ENCODE measurements around the gene LDLRAD4. TPM values are rescaled to one million over a fixed set of nuclear protein-coding genes. Genes with fewer than 3 reads are reported as not detected.

LDLRAD4 gene
- polyA plus RNA-seq, 1 donor = 9.1 TPM

DNA sequence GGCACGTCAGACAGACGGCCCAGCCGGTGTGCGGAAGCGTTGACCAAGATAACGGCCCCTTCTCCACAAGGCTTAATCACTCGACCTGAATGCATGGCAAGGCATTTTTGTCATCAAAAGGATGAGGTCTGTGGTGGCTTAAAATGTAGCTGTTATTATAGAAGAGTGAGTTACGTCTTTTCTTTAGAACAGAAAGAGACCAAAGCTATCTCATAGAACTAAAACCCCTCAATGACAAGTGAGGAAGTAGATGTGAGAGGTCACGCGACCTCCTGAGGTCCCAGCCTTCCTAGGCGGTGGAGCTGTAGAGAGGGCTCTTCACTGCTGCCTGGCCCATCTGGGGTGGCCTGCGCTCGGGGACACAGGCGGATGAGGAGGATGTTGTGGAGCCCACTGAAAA, 75.7 kb downstream of the LDLRAD4 start:
- 100% methylated on average over 1 of the region's 14 CpGs for WGBS (ENCODE audit: insufficient coverage, low lambda C conversion rate)
- Histone ChIP-seq H3K27me3 (ENCODE audit: control insufficient read depth, insufficient read depth, low read length) (no peaks in the 10 kb centered on the region), H3K4me3 (ENCODE audit: low read length) (no peak overlapping the region), H3K27ac (ENCODE audit: low read length) (no peak overlapping the region), H3K9me3 (ENCODE audit: control insufficient read depth, low read depth, low read length) (no peaks in the 10 kb centered on the region), H3K36me3 (ENCODE audit: control insufficient read depth, insufficient read depth, low read length) (no peaks in the 10 kb centered on the region), H3K4me1 (ENCODE audit: control insufficient read depth, insufficient read depth, low read length) (no peaks in the 10 kb centered on the region)
- DNase-seq = no peak

GRCh38 chr18:13295894-13296293, 77.3 kb downstream of the LDLRAD4 start:
- Histone ChIP-seq H3K27me3 (ENCODE audit: control insufficient read depth, insufficient read depth, low read length) (no peaks in the 10 kb centered on the region), H3K36me3 (ENCODE audit: control insufficient read depth, insufficient read depth, low read length) (no peaks in the 10 kb centered on the region), H3K9me3 (ENCODE audit: control insufficient read depth, low read depth, low read length) (no peaks in the 10 kb centered on the region), H3K4me3 (ENCODE audit: low read length) (no peak overlapping the region), H3K4me1 (ENCODE audit: control insufficient read depth, insufficient read depth, low read length) (no peaks in the 10 kb centered on the region), H3K27ac (ENCODE audit: low read length) (no peak overlapping the region)
- no peak for DNase-seq
- WGBS (ENCODE audit: insufficient coverage, low lambda C conversion rate) = no CpG with 5 or more reads among the region's 16 CpGs

GRCh38 chr18:13296867-13297574, 78.5 kb downstream of the LDLRAD4 start:
- DNase-seq = no peak
- no peaks in the 10 kb centered on the region for H3K4me1 ChIP-seq (ENCODE audit: control insufficient read depth, insufficient read depth, low read length)
- no peaks in the 10 kb centered on the region for H3K36me3 ChIP-seq (ENCODE audit: control insufficient read depth, insufficient read depth, low read length)
- no peaks in the 10 kb centered on the region for H3K9me3 ChIP-seq (ENCODE audit: control insufficient read depth, low read depth, low read length)
- H3K27ac ChIP-seq (ENCODE audit: low read length) = no peak overlapping the region
- WGBS (ENCODE audit: insufficient coverage, low lambda C conversion rate) = no CpG with 5 or more reads among the region's 15 CpGs
- no peaks in the 10 kb centered on the region for H3K27me3 ChIP-seq (ENCODE audit: control insufficient read depth, insufficient read depth, low read length)
- H3K4me3 ChIP-seq (ENCODE audit: low read length) = no peak overlapping the region

DNA sequence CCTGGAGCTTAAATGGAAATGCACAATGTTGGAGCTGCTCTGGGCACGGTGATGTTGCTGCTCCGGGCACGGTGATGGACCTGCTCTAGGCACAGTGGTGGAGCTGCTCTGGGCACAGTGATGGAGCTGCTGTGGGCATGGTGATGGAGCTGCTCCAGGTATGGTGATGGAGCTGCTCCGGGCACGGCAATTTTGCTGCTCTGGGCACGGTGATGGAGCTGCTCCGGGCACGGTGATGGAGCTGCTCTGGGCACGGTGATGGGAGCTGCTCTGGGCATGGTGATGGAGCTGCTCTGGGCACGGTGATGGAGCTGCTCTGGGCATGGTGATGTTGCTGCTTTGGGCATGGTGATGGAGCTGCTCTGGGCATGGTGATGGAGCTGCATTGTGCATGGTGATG, 79.7 kb downstream of the LDLRAD4 start:
- no peak for DNase-seq
- Histone ChIP-seq H3K4me3 (ENCODE audit: low read length) (no peak overlapping the region), H3K36me3 (ENCODE audit: control insufficient read depth, insufficient read depth, low read length) (no peaks in the 10 kb centered on the region), H3K4me1 (ENCODE audit: control insufficient read depth, insufficient read depth, low read length) (no peaks in the 10 kb centered on the region), H3K27ac (ENCODE audit: low read length) (no peak overlapping the region), H3K9me3 (ENCODE audit: control insufficient read depth, low read depth, low read length) (no peaks in the 10 kb centered on the region), H3K27me3 (ENCODE audit: control insufficient read depth, insufficient read depth, low read length) (no peaks in the 10 kb centered on the region)
- no CpG with 5 or more reads among the region's 10 CpGs for WGBS (ENCODE audit: insufficient coverage, low lambda C conversion rate)

DNA sequence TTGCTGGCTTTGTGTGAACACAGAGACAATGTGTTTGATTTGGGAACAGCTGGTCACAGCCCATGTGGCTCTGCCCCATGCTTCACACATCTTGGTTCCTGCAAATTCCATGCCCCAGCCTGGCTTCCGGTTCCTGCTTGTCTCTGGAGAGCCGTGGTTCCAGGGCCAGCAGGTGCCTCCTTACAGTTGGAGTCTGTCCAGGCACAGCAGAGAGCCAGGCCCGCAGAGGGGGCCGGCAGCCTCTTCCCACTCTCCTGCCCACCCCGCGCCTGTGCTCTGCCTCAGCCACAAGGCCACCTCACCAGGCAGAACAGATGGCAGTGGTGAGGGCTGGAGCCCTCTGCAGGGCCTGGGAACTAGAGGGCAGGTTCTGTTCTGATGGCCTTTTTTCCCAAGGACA, 81.5 kb downstream of the LDLRAD4 start:
- Histone ChIP-seq H3K27me3 (ENCODE audit: control insufficient read depth, insufficient read depth, low read length) (no peaks in the 10 kb centered on the region), H3K36me3 (ENCODE audit: control insufficient read depth, insufficient read depth, low read length) (no peaks in the 10 kb centered on the region), H3K4me1 (ENCODE audit: control insufficient read depth, insufficient read depth, low read length) (no peaks in the 10 kb centered on the region), H3K4me3 (ENCODE audit: low read length) (no peak overlapping the region), H3K9me3 (ENCODE audit: control insufficient read depth, low read depth, low read length) (no peaks in the 10 kb centered on the region), H3K27ac (ENCODE audit: low read length) (no peak overlapping the region)
- DNase-seq = no peak
- no CpG with 5 or more reads among the region's 6 CpGs for WGBS (ENCODE audit: insufficient coverage, low lambda C conversion rate)

GRCh38 chr18:13300796-13301195, 82.2 kb downstream of the LDLRAD4 start:
- Histone ChIP-seq H3K9me3 (ENCODE audit: control insufficient read depth, low read depth, low read length) (no peaks in the 10 kb centered on the region), H3K36me3 (ENCODE audit: control insufficient read depth, insufficient read depth, low read length) (no peaks in the 10 kb centered on the region), H3K27ac (ENCODE audit: low read length) (no peak overlapping the region), H3K4me1 (ENCODE audit: control insufficient read depth, insufficient read depth, low read length) (no peaks in the 10 kb centered on the region), H3K4me3 (ENCODE audit: low read length) (no peak overlapping the region), H3K27me3 (ENCODE audit: control insufficient read depth, insufficient read depth, low read length) (no peaks in the 10 kb centered on the region)
- no peak for DNase-seq
- WGBS (ENCODE audit: insufficient coverage, low lambda C conversion rate) = no CpG with 5 or more reads among the region's 17 CpGs

- Histone ChIP-seq H3K4me3 (ENCODE audit: low read length) (no peak overlapping the region), H3K9me3 (ENCODE audit: control insufficient read depth, low read depth, low read length) (no peaks in the 10 kb centered on the region), H3K27ac (ENCODE audit: low read length) (no peak overlapping the region), H3K4me1 (ENCODE audit: control insufficient read depth, insufficient read depth, low read length) (no peaks in the 10 kb centered on the region), H3K27me3 (ENCODE audit: control insufficient read depth, insufficient read depth, low read length) (no peaks in the 10 kb centered on the region), H3K36me3 (ENCODE audit: control insufficient read depth, insufficient read depth, low read length) (no peaks in the 10 kb centered on the region)
- DNase-seq = no peak
- WGBS (ENCODE audit: insufficient coverage, low lambda C conversion rate) = 20% methylated on average over 1 of the region's 6 CpGs
Measured at GRCh38 chr18:13302040-13302439, 83.5 kb downstream of the LDLRAD4 start.

DNA sequence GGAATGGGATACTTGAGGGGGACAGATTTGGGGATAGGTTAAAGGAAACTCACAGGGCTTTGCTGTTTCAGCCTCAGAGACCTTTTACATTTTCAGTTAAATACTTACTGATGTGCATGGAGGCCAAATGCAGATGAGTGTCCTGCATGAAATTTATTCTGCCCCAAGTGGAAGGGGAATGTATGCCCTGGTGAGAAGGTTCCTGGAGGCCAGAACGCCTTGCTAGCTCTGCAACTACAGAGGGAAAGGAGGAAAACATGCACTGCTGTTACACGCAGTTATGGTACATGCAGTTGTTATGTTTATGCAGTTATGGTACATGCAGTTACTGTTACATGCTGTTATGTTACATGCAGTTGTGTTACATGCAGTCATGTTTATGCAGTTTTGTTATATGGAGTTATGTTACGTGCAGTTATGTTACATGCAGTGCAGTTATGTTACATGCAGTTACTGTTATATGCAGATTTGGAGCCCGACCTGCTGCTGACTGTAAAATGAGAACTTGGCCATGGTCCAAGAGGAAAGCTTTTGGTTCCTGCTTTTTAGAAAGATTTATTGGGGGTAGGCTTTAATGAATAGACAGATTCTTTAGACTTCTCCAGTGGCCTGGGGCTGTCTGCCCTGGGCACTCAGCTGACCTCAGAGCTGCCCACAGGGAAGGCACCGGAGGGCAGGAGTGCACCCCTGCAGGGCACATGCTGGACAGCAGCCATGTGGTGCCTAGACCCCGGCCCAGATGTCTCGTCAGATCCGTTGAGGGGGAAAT, 84.1 kb downstream of the LDLRAD4 start:
- H3K36me3 ChIP-seq (ENCODE audit: control insufficient read depth, insufficient read depth, low read length) = no peaks in the 10 kb centered on the region
- WGBS (ENCODE audit: insufficient coverage, low lambda C conversion rate) = 80% methylated on average over 1 of the region's 8 CpGs
- no peaks in the 10 kb centered on the region for H3K4me1 ChIP-seq (ENCODE audit: control insufficient read depth, insufficient read depth, low read length)
- no peak overlapping the region for H3K27ac ChIP-seq (ENCODE audit: low read length)
- H3K27me3 ChIP-seq (ENCODE audit: control insufficient read depth, insufficient read depth, low read length) = no peaks in the 10 kb centered on the region
- no peak overlapping the region for H3K4me3 ChIP-seq (ENCODE audit: low read length)
- peak in 1 of 2 donors; percentile 5 for DNase-seq
- H3K9me3 ChIP-seq (ENCODE audit: control insufficient read depth, low read depth, low read length) = no peaks in the 10 kb centered on the region

GRCh38 chr18:13303756-13304364, 85.3 kb downstream of the LDLRAD4 start:
- Histone ChIP-seq H3K27me3 (ENCODE audit: control insufficient read depth, insufficient read depth, low read length) (no peaks in the 10 kb centered on the region), H3K4me1 (ENCODE audit: control insufficient read depth, insufficient read depth, low read length) (no peaks in the 10 kb centered on the region), H3K4me3 (ENCODE audit: low read length) (no peak overlapping the region), H3K36me3 (ENCODE audit: control insufficient read depth, insufficient read depth, low read length) (no peaks in the 10 kb centered on the region), H3K27ac (ENCODE audit: low read length) (no peak overlapping the region), H3K9me3 (ENCODE audit: control insufficient read depth, low read depth, low read length) (no peaks in the 10 kb centered on the region)
- WGBS (ENCODE audit: insufficient coverage, low lambda C conversion rate) = no CpG with 5 or more reads among the region's 6 CpGs
- no peak for DNase-seq

DNA sequence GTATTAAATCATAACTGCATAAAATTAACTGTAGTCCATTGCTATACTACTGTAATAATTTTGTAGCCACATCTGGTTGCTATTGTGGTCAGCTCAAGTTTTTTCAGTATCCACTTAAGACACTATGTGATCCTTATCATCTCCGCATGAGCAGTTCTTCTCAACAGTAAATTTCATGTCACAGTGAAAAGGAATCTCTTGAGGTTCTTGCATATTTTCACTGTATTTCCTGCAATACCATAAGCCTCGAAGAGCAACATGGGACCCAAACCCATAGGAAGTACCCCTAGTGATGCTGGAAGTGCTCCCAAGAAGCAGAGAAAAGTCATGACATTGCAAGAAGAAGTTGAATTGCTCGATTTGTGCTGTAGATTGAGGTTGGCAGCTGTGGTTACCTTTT, 86.7 kb downstream of the LDLRAD4 start:
- 100% methylated on average over 1 of the region's 3 CpGs for WGBS (ENCODE audit: insufficient coverage, low lambda C conversion rate)
- no peaks in the 10 kb centered on the region for H3K27me3 ChIP-seq (ENCODE audit: control insufficient read depth, insufficient read depth, low read length)

More for the DNA sequence above, 86.7 kb downstream of the LDLRAD4 start:
- H3K36me3 ChIP-seq (ENCODE audit: control insufficient read depth, insufficient read depth, low read length) = no peaks in the 10 kb centered on the region
- DNase-seq = no peak
- no peak overlapping the region for H3K4me3 ChIP-seq (ENCODE audit: low read length)
- H3K27ac ChIP-seq (ENCODE audit: low read length) = no peak overlapping the region
- no peaks in the 10 kb centered on the region for H3K4me1 ChIP-seq (ENCODE audit: control insufficient read depth, insufficient read depth, low read length)
- H3K9me3 ChIP-seq (ENCODE audit: control insufficient read depth, low read depth, low read length) = no peaks in the 10 kb centered on the region

Measured in large intestine (tissue), 3 donors.